Brain microvascular endothelial cell (primary cell): ENCODE results near the gene YTHDF1.
"Not testable (repeated sequence)": the region's sequence is repeated elsewhere in the genome, so short reads cannot be mapped to it uniquely, and the experiment has no call there.

Experiments used
- DNase-seq: peaks from one replicate; pipeline ENCODE4 v3.0.0-alpha.2; 2020
- H3K27ac ChIP-seq: fragments of 250-450 bp; sonication (Bioruptor Pico); 2 replicates; pipeline ENCODE4 v1.5.1; 2020; ENCODE audit warnings: mild to moderate bottlenecking, moderate library complexity
- H3K27me3 ChIP-seq: fragments of 250-450 bp; sonication (Bioruptor Pico); replicated peaks from 2 replicates; pipeline ENCODE4 v1.5.1; 2020; ENCODE audit warnings: mild to moderate bottlenecking
- H3K36me3 ChIP-seq: fragments of 250-450 bp; sonication (Bioruptor Pico); replicated peaks from 2 replicates; pipeline ENCODE4 v1.5.1; 2020; ENCODE audit warnings: mild to moderate bottlenecking
- H3K4me3 ChIP-seq: 2 replicates; pipeline ENCODE4 v1.5.1; 2011; ENCODE audit warnings: low read depth, mild to moderate bottlenecking, control low read depth, low read length, moderate library complexity
- in situ Hi-C: cut with HindIII; loops from 2 replicates; pipeline ENCODE4 v1.10.0; 2017; ENCODE audit warnings: low sequenced_read_pairs, low pct_ligation_motif_present
- TF ChIP-seq, protein P1 (sequence below): IDR thresholded peaks from 2 replicates; pipeline ENCODE4 v1.5.1; 2011; ENCODE audit warnings: low read depth, mild to moderate bottlenecking, moderate library complexity, low read length, control low read depth, inconsistent platforms; ENCODE audit errors: missing control alignments

The YTHDF1 gene

DNA sequence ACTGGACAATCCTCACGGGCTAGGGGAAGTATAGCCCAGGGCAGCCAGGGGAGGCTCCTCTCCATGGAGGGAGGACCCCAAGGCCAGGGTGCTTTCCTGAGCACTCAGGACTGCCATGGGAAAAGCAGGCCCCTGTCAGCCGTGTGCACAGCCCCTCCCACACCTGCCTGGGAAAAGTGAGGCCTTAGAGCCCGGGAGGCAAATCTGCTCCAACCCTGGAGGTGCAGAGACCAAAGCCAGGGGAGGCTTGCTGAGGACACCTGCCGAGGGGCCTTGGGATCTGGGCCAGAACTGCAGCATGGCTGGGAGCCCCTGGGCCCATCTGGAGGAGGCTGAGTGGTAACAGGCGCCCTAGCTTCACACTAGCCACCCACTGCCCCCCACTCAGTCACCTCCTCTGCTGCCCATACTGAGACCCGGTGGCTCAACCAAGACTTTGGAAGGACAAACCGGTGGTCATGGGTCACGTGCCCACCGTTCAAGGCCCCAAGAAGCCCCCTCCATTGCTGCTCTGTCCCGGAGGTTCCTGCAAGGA, 55.2 kb downstream of the YTHDF1 start:
- no peaks in the 10 kb centered on the region for H3K36me3 ChIP-seq
- TF ChIP-seq, protein P1, sequence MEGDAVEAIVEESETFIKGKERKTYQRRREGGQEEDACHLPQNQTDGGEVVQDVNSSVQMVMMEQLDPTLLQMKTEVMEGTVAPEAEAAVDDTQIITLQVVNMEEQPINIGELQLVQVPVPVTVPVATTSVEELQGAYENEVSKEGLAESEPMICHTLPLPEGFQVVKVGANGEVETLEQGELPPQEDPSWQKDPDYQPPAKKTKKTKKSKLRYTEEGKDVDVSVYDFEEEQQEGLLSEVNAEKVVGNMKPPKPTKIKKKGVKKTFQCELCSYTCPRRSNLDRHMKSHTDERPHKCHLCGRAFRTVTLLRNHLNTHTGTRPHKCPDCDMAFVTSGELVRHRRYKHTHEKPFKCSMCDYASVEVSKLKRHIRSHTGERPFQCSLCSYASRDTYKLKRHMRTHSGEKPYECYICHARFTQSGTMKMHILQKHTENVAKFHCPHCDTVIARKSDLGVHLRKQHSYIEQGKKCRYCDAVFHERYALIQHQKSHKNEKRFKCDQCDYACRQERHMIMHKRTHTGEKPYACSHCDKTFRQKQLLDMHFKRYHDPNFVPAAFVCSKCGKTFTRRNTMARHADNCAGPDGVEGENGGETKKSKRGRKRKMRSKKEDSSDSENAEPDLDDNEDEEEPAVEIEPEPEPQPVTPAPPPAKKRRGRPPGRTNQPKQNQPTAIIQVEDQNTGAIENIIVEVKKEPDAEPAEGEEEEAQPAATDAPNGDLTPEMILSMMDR, result no peak
- DNase-seq, result no peak
- no peak overlapping the region for H3K27ac ChIP-seq
- in situ Hi-C loops, result no loop called here
- H3K4me3 ChIP-seq, result no peak overlapping the region
- H3K27me3 ChIP-seq, result peaks cover 2% of the 10 kb centered on the region

- H3K27ac ChIP-seq, result no peak overlapping the region
- TF ChIP-seq, protein P1, result no peak
- no peaks in the 10 kb centered on the region for H3K36me3 ChIP-seq
- no peak overlapping the region for H3K4me3 ChIP-seq
- peaks cover 3% of the 10 kb centered on the region for H3K27me3 ChIP-seq
- in situ Hi-C loops, result no loop called here
- no peak for DNase-seq
These were observed 55.9 kb downstream of the YTHDF1 start for GRCh38 chr20:63159826-63160640.

GRCh38 chr20:63159251-63159650, 56.7 kb downstream of the YTHDF1 start:
- H3K27ac ChIP-seq, in situ Hi-C loops, H3K4me3 ChIP-seq, H3K27me3 ChIP-seq, H3K36me3 ChIP-seq, DNase-seq: not testable (repeated sequence)

DNA sequence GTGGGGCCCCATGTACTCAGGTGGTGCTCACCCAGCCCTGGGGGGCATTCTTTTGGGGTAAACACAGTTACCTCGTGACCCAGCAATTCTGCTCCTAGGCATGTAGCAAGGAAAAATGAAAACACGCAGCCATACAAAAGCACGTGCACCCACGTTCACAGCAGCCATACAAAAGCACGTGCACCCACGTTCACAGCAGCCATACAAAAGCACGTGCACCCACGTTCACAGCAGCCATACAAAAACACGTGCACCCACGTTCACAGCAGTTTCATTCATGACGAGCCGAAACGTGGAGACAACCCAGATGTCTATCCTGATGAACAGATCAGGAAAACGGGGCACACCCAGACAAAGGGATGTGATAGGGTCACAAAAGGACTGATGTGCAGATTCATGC, 57.1 kb downstream of the YTHDF1 start:
- no peaks in the 10 kb centered on the region for H3K36me3 ChIP-seq
- in situ Hi-C loops, result no loop called here
- no peak for DNase-seq
- TF ChIP-seq, protein P1, result no peak
- H3K4me3 ChIP-seq, result no peak overlapping the region
- H3K27ac ChIP-seq, result no peak overlapping the region
- peaks cover 5% of the 10 kb centered on the region for H3K27me3 ChIP-seq

DNA sequence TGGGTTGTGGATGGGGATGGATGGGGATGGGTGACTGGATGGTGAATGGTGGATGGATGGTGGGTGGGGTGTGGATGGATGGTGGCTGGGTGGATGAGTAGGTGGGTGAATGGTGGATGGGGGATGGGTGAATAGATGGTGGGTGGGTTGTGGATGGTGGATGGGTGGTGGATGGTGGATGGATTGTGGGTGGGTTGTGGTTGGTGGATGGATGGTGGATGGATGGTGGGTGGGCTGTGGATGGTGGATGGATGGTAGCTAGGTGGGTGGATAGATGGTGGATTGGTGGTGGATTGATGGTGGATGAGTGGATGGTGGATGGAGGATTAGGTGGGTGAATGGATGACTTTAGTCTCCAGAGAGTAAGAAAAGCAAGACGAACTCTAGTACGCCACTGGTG, 57.6 kb downstream of the YTHDF1 start:
- TF ChIP-seq, protein P1, result no peak
- peaks cover 3% of the 10 kb centered on the region for H3K27me3 ChIP-seq

GRCh38 chr20:63157431-63157830, 58.5 kb downstream of the YTHDF1 start:
- H3K4me3 ChIP-seq, in situ Hi-C loops, H3K27me3 ChIP-seq, H3K36me3 ChIP-seq, H3K27ac ChIP-seq, DNase-seq: not testable (repeated sequence)

More for the DNA sequence above, 57.6 kb downstream of the YTHDF1 start:
- no peaks in the 10 kb centered on the region for H3K36me3 ChIP-seq
- no peak for DNase-seq
- H3K27ac ChIP-seq, result no peak overlapping the region
- in situ Hi-C loops, result no loop called here
- no peak overlapping the region for H3K4me3 ChIP-seq
